HG02870 (cell line): ENCODE results near the gene ADCY5.

Source experiments
- ATAC-seq: cut with Tn5 transposase; IDR thresholded peaks from one replicate; pipeline ENCODE4 v1.9.1; 2021; ENCODE audit warnings: mild to moderate bottlenecking, moderate library complexity; ENCODE audit not compliant: unreplicated experiment

ADCY5 gene

DNA sequence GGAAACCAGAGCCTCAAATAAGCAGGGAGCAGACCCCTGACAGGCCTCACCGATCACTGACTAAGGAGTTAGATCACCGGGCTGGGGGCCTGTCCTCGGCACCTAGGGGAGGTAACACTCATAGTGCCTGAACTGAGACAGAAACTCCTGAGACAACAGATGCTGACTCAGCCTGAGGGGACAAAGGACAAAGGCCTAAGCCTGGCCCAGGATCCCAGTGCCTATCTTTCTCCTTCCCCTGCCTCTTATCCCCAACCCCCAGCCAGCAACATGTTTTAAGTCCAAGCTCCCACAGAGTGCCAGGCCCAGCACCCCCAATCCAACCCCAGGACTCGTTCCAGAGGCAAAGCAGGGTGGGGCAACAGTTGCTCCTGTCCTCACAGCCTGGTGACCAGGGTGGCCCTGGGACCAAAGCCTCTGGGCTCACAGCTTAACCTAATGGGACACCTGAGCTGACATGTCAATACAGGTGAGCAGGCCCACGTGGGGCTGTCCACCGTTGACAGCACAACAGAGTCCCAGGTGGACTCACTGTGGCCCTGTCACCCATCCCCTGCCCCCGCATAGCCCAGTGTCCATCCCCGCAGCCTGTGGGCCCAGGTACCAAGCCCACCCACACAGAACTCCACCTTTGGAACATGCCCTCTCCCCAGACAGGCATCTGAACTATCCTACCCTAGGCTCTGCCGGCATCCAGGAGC, 37.4 kb downstream of the ADCY5 start:
- ATAC-seq, result no peak

DNA sequence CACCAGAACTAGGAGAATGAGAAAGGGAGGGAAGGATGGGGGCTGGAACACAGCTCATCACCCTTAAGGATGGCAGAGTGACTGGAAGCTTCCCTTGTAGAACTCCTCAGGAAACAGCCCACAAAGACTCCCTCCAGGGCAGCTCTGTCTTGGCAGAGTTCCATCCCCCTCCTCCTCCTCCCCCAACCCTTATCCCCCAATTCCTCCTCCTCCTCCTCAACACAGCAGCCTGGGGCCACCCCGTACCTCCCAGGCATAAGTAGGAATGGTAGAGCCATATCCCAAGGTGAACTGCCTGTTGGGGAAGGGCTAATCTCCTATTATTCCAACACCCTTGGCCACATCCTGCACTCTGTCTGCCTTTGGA, 38.8 kb downstream of the ADCY5 start:
- no peak for ATAC-seq

GRCh38 chr3:123409443-123410148, 39.3 kb downstream of the ADCY5 start:
- ATAC-seq, result no peak

- ATAC-seq, result no peak
These were observed 42.3 kb downstream of the ADCY5 start for GRCh38 chr3:123406598-123406997.

- no peak for ATAC-seq
These were observed 42.9 kb downstream of the ADCY5 start for GRCh38 chr3:123405936-123406510.

DNA sequence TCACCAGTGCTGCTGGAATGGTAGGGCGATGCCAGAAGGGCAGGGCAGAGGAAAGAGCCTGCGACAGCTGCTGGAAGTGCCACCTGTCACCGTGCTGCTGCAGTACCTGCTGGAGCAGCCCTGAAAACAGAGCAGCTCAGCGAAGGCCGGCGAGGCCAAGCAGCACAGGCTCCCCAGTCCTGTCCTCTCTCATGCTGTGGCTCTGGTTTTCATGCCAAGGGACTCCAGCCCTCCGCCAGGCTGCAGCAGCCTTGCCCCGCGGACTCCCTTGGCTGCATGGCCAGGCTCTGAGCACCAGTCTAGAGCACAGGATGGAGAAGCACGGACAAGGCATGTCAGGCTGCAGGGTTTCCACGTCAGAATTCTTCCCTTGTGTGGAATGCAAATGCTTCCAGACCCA, 43.9 kb downstream of the ADCY5 start:
- ATAC-seq, result no peak

- no peak for ATAC-seq
These were observed 44.5 kb downstream of the ADCY5 start for GRCh38 chr3:123404391-123404790.

DNA sequence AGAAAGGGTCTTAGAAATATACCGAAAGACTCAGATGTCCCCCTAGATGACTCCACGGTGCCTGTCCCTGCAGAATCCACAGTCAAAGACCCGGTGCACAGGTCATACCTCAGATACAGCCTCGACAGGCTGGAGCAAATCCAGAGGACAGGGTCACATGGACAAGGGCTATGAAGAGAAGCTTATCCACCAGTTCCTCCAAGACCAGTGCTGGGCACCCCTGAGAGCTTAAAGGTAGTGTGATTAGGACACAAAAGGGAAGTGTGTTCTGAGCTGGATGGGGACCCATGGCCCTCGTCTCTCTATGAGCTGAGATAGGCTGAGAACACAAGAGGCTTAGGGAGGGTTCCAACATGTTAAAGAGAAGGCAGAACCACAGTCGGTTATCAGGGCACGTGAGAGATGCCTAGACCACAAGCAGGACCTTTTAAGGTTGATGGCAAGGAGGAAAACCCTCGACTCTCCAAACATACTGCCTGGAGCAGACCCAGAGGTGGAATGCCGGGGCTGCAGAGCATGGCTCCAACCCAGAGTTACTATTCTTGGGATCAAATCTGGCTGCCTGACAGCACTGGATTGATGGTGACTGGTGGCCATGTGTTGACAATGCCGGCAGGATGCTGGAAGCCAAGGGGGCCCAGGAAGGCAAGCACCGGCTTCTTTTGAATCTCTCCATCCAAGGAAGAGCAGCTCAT, 46.9 kb downstream of the ADCY5 start:
- ATAC-seq, result no peak

GRCh38 chr3:123400169-123400568, 48.7 kb downstream of the ADCY5 start:
- no peak for ATAC-seq

GRCh38 chr3:123399653-123400052, 49.2 kb downstream of the ADCY5 start:
- no peak for ATAC-seq

- ATAC-seq, result no peak
These were observed 50.7 kb downstream of the ADCY5 start for GRCh38 chr3:123397921-123398785.

DNA sequence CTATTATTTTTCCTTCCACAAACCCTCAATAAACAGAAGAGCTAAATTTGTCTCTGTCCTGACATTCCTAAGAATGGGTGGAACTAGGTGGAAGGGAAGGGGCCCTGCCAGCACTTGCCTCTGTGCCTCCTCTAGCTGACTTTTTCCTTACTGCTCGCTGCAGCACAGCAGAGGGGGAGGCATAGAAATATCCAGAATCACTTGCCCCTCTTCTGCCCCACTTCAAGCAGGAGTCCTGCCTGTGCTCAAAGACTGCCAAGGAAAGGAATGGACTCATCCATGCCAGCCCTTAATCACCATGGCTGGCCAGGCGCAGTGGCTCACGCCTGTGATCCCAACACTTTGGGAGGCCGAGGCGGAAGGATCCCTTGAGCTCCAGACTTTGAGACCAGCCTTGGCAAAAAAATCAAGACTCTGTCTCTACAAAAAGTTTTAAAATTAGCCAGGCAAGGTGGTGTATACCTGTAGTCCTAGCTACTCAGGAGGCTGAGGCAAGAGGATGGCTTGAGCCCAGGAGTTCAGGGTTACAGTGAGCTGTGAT, 51.8 kb downstream of the ADCY5 start:
- no peak for ATAC-seq

DNA sequence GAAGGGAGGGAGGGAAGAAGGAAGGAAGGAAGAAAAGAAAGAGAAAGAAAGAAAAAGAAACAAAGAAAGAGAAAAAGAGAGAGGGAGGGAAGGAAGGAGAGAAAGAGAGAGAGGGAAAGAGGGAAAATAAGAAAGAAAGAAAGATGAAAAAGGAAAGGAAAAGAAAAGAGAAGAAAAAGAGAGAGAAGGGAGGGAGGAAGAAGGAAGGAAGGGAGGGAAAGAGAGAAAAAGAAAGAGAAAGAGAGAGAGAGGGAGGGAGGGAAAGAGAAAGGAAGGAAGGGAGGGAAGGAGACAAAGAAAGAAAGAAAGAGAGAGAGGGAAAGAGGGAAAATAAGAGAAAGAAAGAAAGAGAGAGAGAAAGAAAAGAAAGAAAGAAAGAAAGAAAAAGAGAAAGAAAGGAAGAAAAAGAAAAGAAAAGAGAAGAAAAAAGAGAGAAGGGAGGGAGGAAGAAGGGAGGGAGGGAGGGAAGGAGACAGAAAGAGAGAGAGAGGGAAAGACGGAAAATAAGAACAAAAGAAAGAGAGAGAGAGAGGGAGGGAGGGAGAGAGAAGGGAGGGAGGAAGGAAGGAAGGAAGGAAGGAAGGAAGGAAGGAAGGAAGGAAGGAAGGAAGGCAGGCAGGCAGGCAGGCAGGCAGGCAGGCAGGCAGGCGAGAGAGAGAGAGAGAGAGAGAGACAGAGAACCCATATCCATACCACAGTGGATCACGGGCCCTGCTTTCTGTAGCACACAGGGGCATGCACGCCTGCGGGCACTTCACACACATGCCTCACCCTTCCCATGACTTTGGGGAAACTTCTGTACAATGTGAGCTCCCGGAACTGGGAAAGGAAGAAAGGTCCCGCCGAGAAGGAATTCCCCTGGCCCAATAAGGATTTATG, 52.5 kb downstream of the ADCY5 start:
- no peak for ATAC-seq

DNA sequence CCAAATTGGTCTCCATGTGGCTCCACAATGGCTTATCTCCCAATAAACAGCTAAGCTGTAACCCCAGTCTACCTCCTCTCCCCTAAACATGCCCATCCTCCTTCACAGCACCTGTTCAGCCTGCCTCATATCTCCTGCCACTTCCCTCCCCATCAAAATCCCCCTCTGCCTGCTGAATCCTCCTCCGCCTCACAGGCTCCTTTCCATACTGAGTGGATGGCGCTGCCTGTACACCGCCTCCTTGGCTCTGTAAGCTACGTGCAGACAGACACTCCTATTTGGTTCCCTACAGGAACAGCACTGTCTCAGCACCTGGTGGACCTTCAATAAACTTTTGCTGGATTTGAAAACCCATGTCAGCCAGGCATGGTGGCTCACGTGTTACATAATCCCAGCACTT, 53.7 kb downstream of the ADCY5 start:
- ATAC-seq, result no peak

GRCh38 chr3:123394391-123395020, 54.4 kb downstream of the ADCY5 start:
- ATAC-seq, result no peak

DNA sequence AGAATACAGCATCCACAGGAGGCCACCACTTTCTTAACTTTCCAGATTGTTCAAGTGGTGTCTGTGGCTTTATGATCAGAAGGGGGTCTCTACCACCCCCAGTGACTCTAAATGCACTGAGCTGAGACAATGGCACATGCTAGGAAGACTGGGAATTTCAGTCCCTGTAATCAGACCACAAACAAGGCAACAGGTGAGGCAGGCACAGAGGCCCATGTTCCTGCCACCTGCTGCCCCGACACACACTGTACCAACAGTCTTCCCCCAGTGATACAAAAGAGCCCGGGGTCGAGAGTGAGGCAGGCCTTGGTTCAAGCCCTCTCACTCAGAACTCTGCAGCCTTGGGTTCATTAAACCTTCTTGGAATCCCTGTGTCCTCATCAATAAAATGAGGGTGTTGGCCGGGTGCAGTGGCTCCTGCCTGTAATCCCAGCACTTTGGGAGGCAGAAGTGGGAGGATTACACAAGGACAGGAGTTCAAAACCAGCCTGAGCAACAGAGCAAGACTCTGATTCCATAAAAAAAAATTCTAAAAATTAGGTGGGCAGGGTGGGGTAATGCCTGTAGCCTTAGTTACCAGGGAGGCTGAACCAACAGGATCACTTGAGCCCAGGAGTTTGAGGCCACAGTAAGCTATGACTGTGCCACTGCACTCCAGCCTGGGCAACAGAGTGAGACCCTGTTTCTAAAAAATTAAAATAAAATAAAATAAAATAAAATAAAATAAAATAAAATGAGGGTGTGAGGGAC, 55.8 kb downstream of the ADCY5 start:
- no peak for ATAC-seq

DNA sequence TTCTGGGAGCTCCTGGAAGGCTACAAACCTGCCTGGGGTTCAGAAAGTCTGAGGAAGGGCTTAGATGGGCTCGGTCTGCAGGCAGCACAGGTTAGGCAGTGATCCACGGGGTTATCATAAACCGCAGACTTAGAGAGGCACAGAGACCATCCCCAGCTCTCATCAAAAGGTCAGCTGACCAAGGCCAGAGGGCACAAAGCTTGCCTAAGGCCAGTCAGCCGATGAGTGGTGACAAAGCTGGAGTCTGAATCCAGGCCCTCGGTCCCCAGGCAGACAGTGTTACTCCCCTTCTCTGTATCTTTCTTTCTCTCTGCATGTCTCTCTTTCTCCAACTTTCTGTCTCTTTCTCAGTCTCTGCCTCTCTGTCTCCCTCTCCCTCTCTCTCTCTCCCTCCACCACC, 56.5 kb downstream of the ADCY5 start:
- ATAC-seq, result no peak

- ATAC-seq, result no peak
These were observed 57.9 kb downstream of the ADCY5 start for GRCh38 chr3:123390865-123391600.
